Measurements from ENCODE around the gene AIP. TPM values are rescaled to one million over a fixed set of nuclear protein-coding genes. Genes with fewer than 3 reads are reported as not detected.

The AIP gene
- total and polyA plus RNA-seq, 9 of the 15 experiments (the other 6 are each of a cell fraction or from before 2014, with no cell fraction given): 5.2 to 92.5 (median 52.7) TPM

DNA sequence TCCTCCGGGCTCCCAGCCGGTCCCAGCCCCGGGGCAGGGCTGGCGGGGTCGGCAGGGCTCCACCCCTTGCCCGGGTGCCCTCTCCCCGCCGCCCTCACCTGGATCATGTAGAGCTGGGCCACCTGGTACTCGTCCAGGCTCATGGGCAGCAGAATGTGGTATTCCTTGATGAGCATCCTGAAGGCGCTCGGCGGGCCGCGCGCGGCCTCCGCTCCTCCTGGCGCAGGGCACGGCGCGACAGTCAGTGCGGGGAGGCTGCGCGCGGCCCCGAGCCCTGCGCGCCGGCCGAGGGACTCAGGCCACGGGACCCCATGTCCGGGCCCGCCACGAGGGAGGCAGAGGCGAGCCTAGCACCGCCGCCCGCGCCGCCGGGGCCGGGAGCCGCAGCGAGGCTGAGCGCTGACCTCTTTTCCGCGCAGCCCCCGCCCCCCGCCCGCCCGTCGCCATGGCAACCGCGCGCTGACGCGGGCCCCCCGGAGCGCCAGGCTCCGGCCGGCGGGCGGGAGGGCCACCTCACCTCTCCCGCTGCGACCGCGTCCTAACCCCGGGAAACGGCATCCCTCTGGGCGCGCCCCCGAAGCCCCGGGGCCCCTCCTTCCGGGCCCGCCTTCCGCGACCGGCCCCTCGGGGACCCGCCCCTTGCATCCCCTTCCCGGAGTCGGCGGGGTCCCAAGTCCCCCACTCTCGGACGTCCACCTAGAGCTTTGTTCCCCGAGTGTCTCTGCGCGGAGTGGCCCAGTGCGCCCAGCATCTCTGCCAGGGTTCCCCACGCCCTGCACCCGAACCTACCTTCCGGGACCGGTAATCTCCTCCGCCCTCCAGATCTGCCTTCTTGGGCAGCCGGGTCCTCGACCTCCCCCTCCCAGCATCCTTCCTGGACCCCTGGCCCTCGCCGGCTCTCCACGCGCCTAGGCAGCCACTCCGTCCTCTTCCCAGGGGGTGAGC is 21.5 kb downstream of the AIP start (continued):
- TF ChIP-seq, protein P1, sequence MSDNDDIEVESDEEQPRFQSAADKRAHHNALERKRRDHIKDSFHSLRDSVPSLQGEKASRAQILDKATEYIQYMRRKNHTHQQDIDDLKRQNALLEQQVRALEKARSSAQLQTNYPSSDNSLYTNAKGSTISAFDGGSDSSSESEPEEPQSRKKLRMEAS (CRISPR knock-in tag; IDR thresholded peaks at IDR 0.05): peak; percentile 35; the same call in 1 of the 2 replicates
- TF ChIP-seq RFX1 (IDR thresholded peaks at IDR 0.05) (peak; percentile 58; the same call in 1 of the 2 replicates), HSF4 (CRISPR knock-in tag; IDR thresholded peaks at IDR 0.05; ENCODE audit: borderline replicate concordance) (no peak), HDAC3 (IDR thresholded peaks at IDR 0.05; ENCODE audit: borderline replicate concordance, partially characterized antibody) (no peak), CREM (IDR thresholded peaks at IDR 0.05; ENCODE audit: low read depth) (peak; percentile 28; the same call in 1 of the 2 replicates), ZNF12 (CRISPR knock-in tag; IDR thresholded peaks at IDR 0.05) (0 out of 2 replicates have a peak, but pooled peaks have one; percentile 48), RCOR1 (IDR thresholded peaks at IDR 0.05; ENCODE audit: borderline replicate concordance in 1 of 2, low read depth in 2 of 2, low read length in 2 of 2) (no peak), FIP1L1 (IDR thresholded peaks at IDR 0.05; ENCODE audit: low read depth, low read length, poor library complexity, severe bottlenecking) (peak; percentile 7), CHD1 (IDR thresholded peaks at IDR 0.05; ENCODE audit: low read length) (no peak), HDAC1 (IDR thresholded peaks at IDR 0.05) (peak in 1 of 2 experiments; percentile 65; a peak in 2 of 4 replicates), SAFB (IDR thresholded peaks at IDR 0.05; ENCODE audit: borderline replicate concordance, low read depth, low read length) (peak; percentile 56; the same call in 1 of the 2 replicates), FOXP4 (CRISPR knock-in tag; IDR thresholded peaks at IDR 0.05; ENCODE audit: borderline replicate concordance) (no peak)
- TF ChIP-seq, protein P2, sequence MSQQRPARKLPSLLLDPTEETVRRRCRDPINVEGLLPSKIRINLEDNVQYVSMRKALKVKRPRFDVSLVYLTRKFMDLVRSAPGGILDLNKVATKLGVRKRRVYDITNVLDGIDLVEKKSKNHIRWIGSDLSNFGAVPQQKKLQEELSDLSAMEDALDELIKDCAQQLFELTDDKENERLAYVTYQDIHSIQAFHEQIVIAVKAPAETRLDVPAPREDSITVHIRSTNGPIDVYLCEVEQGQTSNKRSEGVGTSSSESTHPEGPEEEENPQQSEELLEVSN (IDR thresholded peaks at IDR 0.05; ENCODE audit: borderline replicate concordance in 1 of 2, extremely low read depth in 1 of 2, insufficient read depth in 1 of 2, insufficient read length in 1 of 2, low read depth in 1 of 2, low read length in 1 of 2, poor library complexity in 1 of 2, severe bottlenecking in 1 of 2): peak in 1 of 2 experiments; percentile 58
- TF ChIP-seq, protein P3, sequence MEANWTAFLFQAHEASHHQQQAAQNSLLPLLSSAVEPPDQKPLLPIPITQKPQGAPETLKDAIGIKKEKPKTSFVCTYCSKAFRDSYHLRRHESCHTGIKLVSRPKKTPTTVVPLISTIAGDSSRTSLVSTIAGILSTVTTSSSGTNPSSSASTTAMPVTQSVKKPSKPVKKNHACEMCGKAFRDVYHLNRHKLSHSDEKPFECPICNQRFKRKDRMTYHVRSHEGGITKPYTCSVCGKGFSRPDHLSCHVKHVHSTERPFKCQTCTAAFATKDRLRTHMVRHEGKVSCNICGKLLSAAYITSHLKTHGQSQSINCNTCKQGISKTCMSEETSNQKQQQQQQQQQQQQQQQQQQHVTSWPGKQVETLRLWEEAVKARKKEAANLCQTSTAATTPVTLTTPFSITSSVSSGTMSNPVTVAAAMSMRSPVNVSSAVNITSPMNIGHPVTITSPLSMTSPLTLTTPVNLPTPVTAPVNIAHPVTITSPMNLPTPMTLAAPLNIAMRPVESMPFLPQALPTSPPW (CRISPR knock-in tag; IDR thresholded peaks at IDR 0.05): peak; percentile 81
- TF ChIP-seq, protein P4, sequence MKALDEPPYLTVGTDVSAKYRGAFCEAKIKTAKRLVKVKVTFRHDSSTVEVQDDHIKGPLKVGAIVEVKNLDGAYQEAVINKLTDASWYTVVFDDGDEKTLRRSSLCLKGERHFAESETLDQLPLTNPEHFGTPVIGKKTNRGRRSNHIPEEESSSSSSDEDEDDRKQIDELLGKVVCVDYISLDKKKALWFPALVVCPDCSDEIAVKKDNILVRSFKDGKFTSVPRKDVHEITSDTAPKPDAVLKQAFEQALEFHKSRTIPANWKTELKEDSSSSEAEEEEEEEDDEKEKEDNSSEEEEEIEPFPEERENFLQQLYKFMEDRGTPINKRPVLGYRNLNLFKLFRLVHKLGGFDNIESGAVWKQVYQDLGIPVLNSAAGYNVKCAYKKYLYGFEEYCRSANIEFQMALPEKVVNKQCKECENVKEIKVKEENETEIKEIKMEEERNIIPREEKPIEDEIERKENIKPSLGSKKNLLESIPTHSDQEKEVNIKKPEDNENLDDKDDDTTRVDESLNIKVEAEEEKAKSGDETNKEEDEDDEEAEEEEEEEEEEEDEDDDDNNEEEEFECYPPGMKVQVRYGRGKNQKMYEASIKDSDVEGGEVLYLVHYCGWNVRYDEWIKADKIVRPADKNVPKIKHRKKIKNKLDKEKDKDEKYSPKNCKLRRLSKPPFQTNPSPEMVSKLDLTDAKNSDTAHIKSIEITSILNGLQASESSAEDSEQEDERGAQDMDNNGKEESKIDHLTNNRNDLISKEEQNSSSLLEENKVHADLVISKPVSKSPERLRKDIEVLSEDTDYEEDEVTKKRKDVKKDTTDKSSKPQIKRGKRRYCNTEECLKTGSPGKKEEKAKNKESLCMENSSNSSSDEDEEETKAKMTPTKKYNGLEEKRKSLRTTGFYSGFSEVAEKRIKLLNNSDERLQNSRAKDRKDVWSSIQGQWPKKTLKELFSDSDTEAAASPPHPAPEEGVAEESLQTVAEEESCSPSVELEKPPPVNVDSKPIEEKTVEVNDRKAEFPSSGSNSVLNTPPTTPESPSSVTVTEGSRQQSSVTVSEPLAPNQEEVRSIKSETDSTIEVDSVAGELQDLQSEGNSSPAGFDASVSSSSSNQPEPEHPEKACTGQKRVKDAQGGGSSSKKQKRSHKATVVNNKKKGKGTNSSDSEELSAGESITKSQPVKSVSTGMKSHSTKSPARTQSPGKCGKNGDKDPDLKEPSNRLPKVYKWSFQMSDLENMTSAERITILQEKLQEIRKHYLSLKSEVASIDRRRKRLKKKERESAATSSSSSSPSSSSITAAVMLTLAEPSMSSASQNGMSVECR (CRISPR knock-in tag; IDR thresholded peaks at IDR 0.05): peak; percentile 60; the same call in 1 of the 2 replicates

Measured in K562 (cell line).